Measurements from ENCODE around the gene CDH4.
"Not testable (repeated sequence)": the region's sequence is repeated elsewhere in the genome, so short reads cannot be mapped to it uniquely, and the experiment has no call there.

CDH4 gene

DNA sequence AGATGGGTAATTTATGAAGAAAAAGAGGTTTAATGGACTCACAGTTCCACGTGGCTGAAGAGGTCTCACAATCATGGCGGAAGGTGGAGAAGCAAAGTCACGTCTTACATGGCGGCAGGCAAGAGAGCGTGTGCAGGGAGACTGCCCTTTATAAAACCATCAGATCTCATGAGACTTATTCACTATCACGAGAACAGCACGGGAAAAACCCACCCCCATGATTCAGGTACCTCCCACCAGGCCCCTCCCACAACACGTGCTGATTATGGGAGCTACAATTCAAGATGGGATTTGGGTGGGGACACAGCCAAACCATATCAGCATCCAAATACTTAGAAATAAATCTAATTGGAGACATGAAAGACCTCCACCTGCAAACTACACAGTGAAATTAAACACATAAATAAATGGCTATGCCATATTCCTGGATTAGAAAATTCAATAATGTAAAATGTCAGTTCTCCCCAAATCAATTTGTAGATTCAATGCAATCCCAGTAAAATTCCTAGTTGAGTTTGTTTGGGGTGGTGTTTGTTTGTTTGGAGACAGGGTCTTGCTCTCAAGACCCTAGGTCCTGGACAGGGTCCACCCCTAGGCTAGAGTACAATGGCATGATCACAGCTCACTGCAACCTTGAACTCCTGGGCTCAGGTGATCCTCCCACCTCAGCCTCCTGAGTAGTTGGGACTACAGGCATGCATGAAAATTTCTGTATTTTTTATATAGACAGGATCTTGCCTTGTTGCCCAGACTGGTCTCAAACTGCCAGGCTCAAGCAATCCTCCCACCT, 712.0 kb downstream of the CDH4 start:
- DNase-seq (ENCODE audit: low spot score), result no peak

DNA sequence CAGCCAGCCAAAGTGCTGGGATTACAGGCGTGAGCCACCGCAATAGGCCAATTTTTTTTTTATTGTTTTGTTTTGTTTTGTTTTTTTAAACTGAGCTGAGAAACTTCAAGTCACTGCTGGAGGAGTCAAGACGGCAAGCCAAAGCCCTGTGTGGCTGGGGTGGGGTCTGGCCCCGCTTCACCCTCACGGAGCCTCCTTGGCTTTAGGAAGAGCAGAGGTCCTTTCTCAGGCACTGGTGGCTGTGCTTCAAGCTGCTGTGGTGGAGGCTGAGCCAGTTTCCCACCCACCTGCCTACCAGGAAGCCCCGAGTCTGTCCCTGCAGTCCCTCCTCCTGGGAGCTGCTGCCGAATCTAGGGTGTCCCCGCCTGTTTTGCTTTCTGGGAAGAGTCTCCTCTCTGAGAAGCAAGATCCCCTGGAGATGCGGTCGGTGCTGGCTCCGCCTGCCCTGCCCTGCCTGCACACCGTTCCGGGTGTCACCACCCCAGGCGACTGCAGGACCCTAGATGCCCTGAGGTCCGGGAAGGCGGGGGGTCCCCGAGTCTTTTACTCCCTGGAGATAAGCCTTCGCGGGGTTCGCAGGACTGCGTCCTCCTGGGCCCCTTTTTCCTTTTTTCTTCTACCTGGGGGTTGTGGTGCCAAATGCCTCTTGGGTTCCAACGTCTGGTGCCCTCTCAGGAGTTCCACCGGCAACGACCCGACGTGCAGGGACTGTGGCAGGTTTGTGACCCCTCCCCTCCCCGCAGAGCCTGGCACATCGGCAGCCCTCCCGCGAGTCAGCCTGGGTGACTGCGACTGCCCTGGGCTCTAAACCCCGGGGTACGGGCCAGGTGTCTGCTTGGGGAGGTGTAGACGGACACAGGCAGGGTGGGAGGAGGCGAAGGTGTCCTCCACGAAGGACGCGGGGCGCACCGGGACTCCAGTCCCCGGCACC, 712.9 kb downstream of the CDH4 start:
- DNase-seq (ENCODE audit: low spot score), result no peak

GRCh38 chr20:61965606-61966491, 713.8 kb downstream of the CDH4 start:
- DNase-seq (ENCODE audit: low spot score), result no peak

DNA sequence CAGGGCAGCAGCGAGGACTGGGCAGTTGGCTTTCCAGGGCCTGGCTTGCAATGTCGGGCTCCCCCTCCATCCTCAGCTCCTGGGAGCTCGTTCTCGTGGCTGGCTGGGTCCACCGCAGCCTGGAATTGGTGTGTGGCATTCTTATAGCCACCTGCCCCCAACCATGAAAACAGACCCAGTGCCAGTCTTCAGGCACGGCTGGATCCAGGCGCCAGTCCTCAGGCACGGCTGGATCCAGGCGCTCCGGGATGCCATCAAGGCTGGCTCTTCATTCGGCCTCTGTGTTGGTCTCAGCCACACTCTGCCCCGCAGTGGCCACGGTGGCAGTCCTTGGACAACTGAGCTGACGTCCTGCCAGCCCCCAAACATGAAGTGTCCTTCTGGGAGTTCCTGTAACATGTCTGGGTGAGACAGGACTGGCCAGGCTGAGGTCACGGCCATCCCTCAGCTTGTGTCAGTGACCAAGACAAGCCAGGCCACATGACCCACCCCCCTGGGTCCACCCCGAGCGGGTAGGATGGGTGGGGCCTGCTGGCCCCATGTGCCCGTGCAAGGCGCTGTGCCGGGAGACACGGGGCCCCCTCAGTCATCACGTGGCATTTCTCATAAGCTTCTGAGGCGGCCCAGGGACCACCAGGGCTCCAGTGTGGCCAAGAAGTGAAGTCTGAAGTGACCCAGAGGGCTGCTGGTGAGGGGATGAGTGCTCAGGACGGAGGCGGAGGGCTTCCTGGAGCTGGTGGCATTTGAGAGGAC, 714.6 kb downstream of the CDH4 start:
- no peak for DNase-seq (ENCODE audit: low spot score)

GRCh38 chr20:61967300-61967699, 715.2 kb downstream of the CDH4 start:
- no peak for DNase-seq (ENCODE audit: low spot score)

DNA sequence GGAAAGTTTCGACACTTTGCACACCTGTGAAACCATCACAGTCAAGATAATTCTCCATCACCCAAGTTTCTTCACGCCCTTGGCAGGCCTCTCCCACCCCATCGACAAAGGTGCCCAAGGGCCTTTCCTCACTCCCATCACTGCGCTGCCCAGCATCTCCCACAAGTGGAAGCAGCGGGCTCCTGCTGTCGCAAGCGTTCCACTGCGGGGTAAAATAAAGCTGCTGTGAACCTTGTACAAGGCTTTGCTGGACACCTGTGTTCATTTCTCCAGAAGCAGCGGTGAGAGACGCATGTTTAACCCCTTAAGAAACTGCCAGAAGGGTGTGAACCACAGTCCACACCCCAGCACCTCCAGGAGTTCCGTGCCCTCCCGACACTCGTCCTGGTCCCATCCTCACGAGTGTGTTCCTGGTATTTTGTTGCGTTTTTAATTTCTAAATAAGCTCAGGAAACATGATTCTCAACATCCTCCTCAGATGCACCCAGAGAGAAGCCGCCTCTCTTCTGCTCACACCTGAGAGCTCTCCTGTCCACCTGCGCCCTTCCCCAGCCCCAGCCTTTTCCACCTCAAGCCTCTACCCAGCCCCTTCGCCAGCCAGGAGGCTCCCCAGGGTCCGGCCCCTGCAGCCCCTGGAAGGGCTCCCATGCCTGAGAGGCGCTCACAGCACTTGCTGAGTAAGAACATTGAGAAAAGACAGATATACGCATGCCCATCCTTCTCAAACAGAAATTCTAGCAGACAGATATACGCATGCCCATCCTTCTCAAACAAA, 716.2 kb downstream of the CDH4 start:
- no peak for DNase-seq (ENCODE audit: low spot score)

- DNase-seq (ENCODE audit: low spot score), result no peak
These were observed 716.9 kb downstream of the CDH4 start for GRCh38 chr20:61968932-61969331.

GRCh38 chr20:61969806-61970205, 717.7 kb downstream of the CDH4 start:
- DNase-seq (ENCODE audit: low spot score), result no peak

DNA sequence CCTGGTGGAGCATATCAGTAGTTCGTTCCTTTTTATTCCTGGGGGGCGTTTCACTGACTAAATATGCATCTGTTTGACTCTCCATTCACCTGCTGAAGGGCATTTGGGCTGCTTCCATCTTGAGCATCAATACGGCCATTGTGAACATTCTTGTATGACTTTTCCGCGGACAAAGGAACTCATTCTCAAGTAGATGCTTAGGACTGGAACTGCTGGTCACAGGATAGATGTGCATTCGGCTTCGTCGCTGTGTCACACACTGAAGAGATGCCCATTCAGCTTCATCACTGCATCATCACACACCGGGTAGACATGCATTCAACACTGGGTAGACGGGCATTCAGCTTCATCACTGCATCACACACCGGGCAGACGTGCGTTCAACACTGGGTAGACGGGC, 718.3 kb downstream of the CDH4 start:
- no peak for DNase-seq (ENCODE audit: low spot score)

DNA sequence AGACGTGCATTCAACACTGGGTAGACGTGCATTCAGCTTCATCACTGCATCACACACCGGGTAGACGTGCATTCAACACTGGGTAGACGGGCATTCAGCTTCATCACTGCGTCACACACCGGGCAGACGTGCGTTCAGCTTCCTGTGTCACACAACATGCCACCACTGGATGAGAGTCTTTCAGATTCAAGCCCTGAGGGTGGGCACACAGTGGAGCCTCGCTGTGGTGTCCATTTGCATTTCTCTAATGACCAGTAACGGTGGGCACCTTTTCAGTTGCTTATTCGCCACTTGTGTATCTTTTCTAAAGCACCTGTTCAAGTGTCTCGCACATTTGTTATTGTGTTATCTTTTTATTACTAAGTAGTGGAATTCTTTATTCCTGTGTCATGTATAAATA, 719.5 kb downstream of the CDH4 start:
- not testable (repeated sequence) for DNase-seq (ENCODE audit: low spot score)

DNA sequence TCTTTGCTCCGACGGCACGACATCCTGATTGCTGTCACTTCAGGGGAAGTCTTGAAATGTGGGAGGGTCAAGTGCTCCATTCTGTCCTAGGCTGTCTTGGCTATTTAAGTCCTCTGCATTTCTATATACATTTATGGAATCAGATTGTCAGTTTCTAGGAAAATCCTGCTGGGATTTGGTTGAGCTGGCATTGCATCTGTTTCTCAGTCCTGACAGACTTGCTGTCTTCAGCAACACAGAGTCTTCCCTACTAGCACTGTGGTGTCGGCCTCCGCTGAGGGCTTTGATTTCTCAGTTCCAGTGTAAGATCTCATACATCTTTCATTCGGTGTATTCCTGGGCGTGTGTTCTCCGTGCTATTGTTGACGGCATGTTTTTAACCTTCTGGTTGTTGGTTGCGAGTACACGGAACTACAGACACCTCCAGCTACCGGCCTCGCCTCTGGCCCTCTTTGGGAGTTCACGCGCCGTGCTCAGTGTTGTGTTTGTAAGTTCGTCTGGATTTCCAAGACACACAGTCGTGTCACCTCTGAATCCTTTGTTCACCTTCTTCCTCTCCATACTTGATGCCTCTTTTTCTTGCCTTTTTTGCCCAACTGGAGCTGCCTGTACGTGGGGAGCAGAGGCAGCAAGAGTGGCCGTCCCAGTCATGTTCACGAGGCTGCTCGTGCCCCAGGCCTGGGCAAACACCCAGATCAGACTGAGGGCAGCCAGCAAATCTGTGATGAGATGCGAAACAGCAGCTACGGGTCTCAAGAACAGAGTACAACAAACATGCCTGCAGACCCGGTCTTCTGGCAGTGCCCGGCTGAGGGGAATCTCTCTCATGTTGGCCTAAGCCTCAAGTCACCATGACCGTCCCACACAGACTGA, 720.8 kb downstream of the CDH4 start:
- no peak for DNase-seq (ENCODE audit: low spot score)

- DNase-seq (ENCODE audit: low spot score), result no peak
These were observed 721.7 kb downstream of the CDH4 start for GRCh38 chr20:61973515-61974356.

DNA sequence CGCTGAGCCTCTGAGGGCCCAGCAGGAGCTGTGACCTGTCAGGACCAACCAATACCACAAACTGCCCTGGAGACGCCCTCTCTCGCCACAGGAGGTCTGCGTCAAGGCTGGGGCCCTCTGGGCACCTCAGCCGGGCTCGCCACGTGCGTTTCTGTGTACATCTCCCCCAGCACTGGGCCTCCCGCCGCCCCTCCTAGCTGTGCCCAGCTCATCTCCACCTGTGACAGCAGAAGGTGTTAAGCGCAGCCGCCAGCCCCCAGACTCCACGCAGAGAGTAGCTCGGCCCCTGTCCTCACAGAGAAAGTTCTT, 722.2 kb downstream of the CDH4 start:
- no peak for DNase-seq (ENCODE audit: low spot score)

DNA sequence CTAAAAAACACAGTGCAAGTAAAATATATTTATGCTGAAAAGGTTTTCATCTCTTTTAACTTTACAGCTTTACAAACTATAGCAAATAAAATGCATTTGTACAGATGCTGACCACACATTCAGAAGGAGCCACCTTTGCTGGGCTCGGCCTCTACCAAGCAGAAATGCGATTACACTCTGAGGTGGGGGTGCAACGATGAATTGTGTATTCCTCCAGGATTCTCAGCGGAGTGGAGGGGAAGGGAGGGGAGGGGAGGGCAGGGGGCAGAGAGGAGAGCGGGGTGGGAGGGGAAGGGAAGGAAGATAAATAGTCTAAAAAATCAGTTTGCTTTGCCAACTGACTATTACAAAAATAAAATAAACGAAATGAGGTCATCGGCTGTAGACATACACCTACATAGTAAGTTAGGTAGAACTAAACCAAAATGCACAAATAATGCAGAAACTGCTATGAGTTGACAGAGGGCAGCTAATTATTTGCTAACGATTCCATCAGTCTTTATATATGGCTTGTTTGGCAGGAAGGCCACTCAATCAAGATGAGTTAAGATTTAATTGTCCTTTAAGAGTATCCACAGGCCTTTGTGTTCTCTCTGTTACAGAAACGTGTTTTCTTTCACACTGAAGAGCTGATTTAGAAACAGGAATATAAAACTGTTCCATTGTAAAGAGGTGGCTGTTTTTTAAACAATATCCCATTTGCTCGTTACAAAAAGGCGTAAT, 723.5 kb downstream of the CDH4 start:
- DNase-seq (ENCODE audit: low spot score), result no peak

- no peak for DNase-seq (ENCODE audit: low spot score)
These were observed 724.2 kb downstream of the CDH4 start for GRCh38 chr20:61976263-61976643.

DNA sequence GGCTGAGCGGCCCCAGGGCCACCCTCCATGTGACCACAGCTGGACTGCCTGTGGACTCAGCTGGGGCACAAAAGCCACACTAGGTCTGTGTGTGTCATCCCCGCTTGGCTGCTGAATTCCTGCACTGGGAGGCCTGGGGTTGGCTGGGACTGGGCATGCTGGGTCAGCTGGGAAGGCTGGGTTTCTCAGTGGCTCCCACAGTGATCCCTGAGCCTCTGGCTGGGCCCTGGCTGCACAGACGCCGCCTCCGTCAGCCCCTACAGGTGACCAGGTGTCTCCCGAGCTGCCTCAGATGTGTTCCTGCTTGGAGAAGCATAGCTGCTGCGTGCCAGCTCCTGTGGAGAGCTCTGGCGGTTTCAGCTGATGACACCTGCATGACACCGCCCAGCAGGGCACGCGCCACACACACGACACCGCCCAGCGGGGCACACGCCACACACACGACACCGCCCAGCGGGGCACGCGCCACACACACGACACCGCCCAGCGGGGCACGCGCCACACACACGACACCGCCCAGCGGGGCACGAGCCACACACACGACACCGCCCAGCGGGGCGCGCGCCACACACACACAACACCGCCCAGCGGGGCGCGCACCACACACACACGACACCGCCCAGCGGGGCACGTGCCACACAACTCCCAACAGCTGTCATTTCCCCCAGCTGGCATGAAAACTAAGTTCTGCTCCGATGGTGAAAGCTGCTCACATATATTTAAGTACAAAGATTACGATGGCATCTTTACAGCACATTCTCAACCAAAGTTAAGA, 724.8 kb downstream of the CDH4 start:
- DNase-seq (ENCODE audit: low spot score), result no peak

GRCh38 chr20:61977419-61977786, 725.3 kb downstream of the CDH4 start:
- DNase-seq (ENCODE audit: low spot score), result no peak

GRCh38 chr20:61978491-61978890, 726.4 kb downstream of the CDH4 start:
- no peak for DNase-seq (ENCODE audit: low spot score)
